CD14-positive monocyte (primary cell): ENCODE results near the gene PRKACG. TPM values are rescaled to one million over a fixed set of nuclear protein-coding genes. Genes with fewer than 3 reads are reported as not detected.

ENCODE experiments used
- DNase-seq, 3 donors: peaks; one replicate each; pipeline ENCODE4 v3.0.0-alpha.2; 2011 to 2022
- H2AFZ ChIP-seq: 2 replicates; pipeline ENCODE4 v1.6.0; 2012; ENCODE audit warnings: mild to moderate bottlenecking, low read depth, low read length, inconsistent platforms; ENCODE audit not compliant: insufficient read depth, poor library complexity, severe bottlenecking
- H3K27ac ChIP-seq, 2 donors: 1 replicate in 1 of 2; 2 replicates in 1 of 2; pipeline ENCODE4 v1.5.1; 2012 to 2013; ENCODE audit warnings: low read length in 2 of 2, control low read depth in 1 of 2, inconsistent platforms in 1 of 2, low read depth in 1 of 2, mild to moderate bottlenecking in 1 of 2
- H3K27me3 ChIP-seq, 2 donors: one replicate each; pipeline versions ENCODE4 v1.6.0 to v1.6.1; 2011 to 2013; ENCODE audit warnings: low read length in 2 of 2; ENCODE audit not compliant: control insufficient read depth in 2 of 2, insufficient read depth in 2 of 2
- H3K36me3 ChIP-seq, 2 donors: replicated peaks in 1 of 2; 1 replicate in 1 of 2; 2 replicates in 1 of 2; pipeline versions ENCODE4 v1.5.1 to v1.6.1; 2012 to 2013; ENCODE audit warnings: low read length in 2 of 2, control low read depth in 1 of 2, inconsistent platforms in 1 of 2, mild to moderate bottlenecking in 1 of 2; ENCODE audit not compliant: insufficient read depth in 2 of 2, control insufficient read depth in 1 of 2
- H3K4me1 ChIP-seq, 2 donors: 1 replicate in 1 of 2; 2 replicates in 1 of 2; pipeline versions ENCODE4 v1.5.1 to v1.6.1; 2012 to 2013; ENCODE audit warnings: low read length in 2 of 2, control low read depth in 1 of 2, inconsistent platforms in 1 of 2, mild to moderate bottlenecking in 1 of 2, moderate library complexity in 1 of 2; ENCODE audit not compliant: insufficient read depth in 2 of 2, control insufficient read depth in 1 of 2
- H3K4me2 ChIP-seq: replicated peaks from 2 replicates; pipeline ENCODE3; 2012; ENCODE audit warnings: low read length, moderate library complexity, mild to moderate bottlenecking; ENCODE audit not compliant: poor library complexity, severe bottlenecking; ENCODE audit errors: extremely low read depth
- H3K4me3 ChIP-seq, 3 experiments: fragments of 200-600 bp in 1 of 3; sonication (generic) in 1 of 3; replicated peaks in 1 of 3; 1 replicate in 2 of 3; 2 replicates in 1 of 3; pipeline ENCODE4 v1.5.1; 2011 to 2013; ENCODE audit warnings: low read length in 3 of 3, mild to moderate bottlenecking in 3 of 3, control low read depth in 2 of 3, low read depth in 2 of 3, inconsistent platforms in 1 of 3, moderate library complexity in 1 of 3
- H3K79me2 ChIP-seq: 2 replicates; pipeline ENCODE4 v1.6.0; 2012; ENCODE audit warnings: mild to moderate bottlenecking, control low read depth, inconsistent platforms, low read length, moderate library complexity; ENCODE audit not compliant: insufficient read depth
- H3K9ac ChIP-seq: 2 replicates; pipeline ENCODE4 v1.6.0; 2017; ENCODE audit warnings: low read length, mild to moderate bottlenecking; ENCODE audit not compliant: insufficient read depth, poor library complexity, severe bottlenecking
- H3K9me3 ChIP-seq, 2 donors: replicated peaks in 1 of 2; 1 replicate in 1 of 2; 2 replicates in 1 of 2; pipeline versions ENCODE4 v1.5.1 to v1.6.1; 2012 to 2013; ENCODE audit warnings: low read length in 2 of 2, control low read depth in 1 of 2; ENCODE audit not compliant: control insufficient read depth in 1 of 2, insufficient read depth in 1 of 2
- H4K20me1 ChIP-seq: 2 replicates; pipeline ENCODE4 v1.6.0; 2012; ENCODE audit warnings: mild to moderate bottlenecking, low read length, control low read depth, moderate library complexity; ENCODE audit not compliant: insufficient read depth
- H3K27ac Mint-ChIP-seq, 7 donors: one replicate each; pipeline ENCODE4 v1.8.0; 2020; ENCODE audit warnings: mild to moderate bottlenecking in 7 of 7, mixed read lengths in 7 of 7, moderate library complexity in 6 of 7, inconsistent platforms in 2 of 7
- H3K27me3 Mint-ChIP-seq, 3 donors: one replicate each; pipeline ENCODE4 v1.8.0; 2021 to 2022; ENCODE audit warnings: low read depth in 3 of 3, mild to moderate bottlenecking in 3 of 3, mixed read lengths in 3 of 3, moderate library complexity in 3 of 3, inconsistent platforms in 1 of 3
- H3K36me3 Mint-ChIP-seq, 2 donors: one replicate each; pipeline ENCODE4 v1.8.0; 2020; ENCODE audit warnings: mixed read lengths in 2 of 2, inconsistent platforms in 1 of 2, mild to moderate bottlenecking in 1 of 2
- H3K4me1 Mint-ChIP-seq: one replicate; pipeline ENCODE4 v1.8.0; 2020; ENCODE audit warnings: mild to moderate bottlenecking, mixed read lengths
- H3K4me3 Mint-ChIP-seq, 2 donors: one replicate each; pipeline ENCODE4 v1.8.0; 2020; ENCODE audit warnings: mild to moderate bottlenecking in 2 of 2, mixed read lengths in 2 of 2, moderate library complexity in 1 of 2
- H3K9me3 Mint-ChIP-seq, 7 donors: one replicate each; pipeline ENCODE4 v1.8.0; 2020 to 2022; ENCODE audit warnings: mixed read lengths in 7 of 7, mild to moderate bottlenecking in 6 of 7, moderate library complexity in 6 of 7, inconsistent platforms in 2 of 7
- WGBS: methylation state at CpG from one replicate; pipeline ENCODE4 v1.1.5; 2013; ENCODE audit warnings: missing lambda C conversion rate; ENCODE audit not compliant: insufficient coverage; 5-methylcytosine and 5-hydroxymethylcytosine counted together
- intact Hi-C, 2 donors: fragments of 100-400 bp; cut with micrococcal nuclease; formaldehyde crosslinking; loops; one replicate each; pipeline versions ENCODE4 v1.15.0 to v1.15.1; 2023
- polyA plus RNA-seq, 3 donors: library from polyadenylated mRNA; depleted of rRNA in 1 of 3; unstranded in 2 of 3; stranded (reverse) in 1 of 3; fragments of 300-500 nt in 2 of 3; fragments of >200 nt in 1 of 3; fragmentation: Illumina TruSeq in 2 of 3; gene quantifications; 1 replicate in 2 of 3; 2 replicates in 1 of 3; pipeline ENCODE4 v1.2.3, GENCODE V29; 2012 to 2021
- TF ChIP-seq, protein P1 (sequence below): fragments of 200-600 bp; IDR thresholded peaks from one replicate; pipeline ENCODE4 v1.8.0; 2022; ENCODE audit warnings: antibody characterized with exemption, mild to moderate bottlenecking

Gene PRKACG
- polyA plus RNA-seq, 3 donors: not detected

DNA sequence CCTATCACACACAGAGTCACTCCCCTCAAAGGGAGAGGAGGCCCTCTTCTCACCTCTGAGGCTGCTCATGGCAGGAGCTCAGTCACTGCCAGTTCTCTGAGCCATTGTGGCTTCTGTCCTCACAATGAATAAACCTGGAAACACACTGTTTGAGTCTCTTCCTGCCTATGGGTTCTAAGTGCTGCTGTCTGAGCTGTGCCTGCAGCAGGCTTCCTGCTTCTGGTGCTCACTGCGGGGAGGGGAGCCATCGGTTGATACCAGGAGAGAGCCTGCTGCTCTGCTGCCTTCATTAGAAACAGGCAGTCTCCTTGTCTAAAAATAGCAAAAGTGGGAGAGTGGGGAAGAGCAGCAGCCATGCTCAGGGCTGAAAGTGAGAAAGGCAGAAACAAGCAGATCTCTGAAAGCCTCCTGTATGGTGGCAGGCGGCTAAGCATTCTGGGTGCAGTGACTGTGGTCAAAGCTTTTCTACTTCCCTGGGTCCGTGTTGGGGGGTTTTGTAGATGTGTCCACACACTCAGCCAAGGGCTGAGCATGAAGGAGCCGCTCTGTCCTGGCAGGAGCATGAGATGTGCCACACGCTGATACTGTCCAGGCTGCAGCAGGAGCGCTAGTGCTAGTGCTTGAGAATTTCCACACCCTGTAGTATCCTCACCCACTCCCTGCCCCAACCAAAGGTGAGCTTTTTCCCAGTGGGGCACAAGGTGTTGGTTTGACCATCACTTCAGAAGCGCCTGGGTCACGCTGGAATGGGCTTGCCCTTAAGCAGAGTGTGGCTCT lies 34.2 kb downstream of the PRKACG start:
- TF ChIP-seq, protein P1, sequence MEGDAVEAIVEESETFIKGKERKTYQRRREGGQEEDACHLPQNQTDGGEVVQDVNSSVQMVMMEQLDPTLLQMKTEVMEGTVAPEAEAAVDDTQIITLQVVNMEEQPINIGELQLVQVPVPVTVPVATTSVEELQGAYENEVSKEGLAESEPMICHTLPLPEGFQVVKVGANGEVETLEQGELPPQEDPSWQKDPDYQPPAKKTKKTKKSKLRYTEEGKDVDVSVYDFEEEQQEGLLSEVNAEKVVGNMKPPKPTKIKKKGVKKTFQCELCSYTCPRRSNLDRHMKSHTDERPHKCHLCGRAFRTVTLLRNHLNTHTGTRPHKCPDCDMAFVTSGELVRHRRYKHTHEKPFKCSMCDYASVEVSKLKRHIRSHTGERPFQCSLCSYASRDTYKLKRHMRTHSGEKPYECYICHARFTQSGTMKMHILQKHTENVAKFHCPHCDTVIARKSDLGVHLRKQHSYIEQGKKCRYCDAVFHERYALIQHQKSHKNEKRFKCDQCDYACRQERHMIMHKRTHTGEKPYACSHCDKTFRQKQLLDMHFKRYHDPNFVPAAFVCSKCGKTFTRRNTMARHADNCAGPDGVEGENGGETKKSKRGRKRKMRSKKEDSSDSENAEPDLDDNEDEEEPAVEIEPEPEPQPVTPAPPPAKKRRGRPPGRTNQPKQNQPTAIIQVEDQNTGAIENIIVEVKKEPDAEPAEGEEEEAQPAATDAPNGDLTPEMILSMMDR: no peak
- Mint-ChIP-seq H3K4me1 (peaks cover 74% of the 10 kb centered on the region), H3K36me3 (peaks cover 0 to 2% of the 10 kb centered on the region in 2 donors), H3K27me3 (peaks cover 0 to 2% (median 0%) of the 10 kb centered on the region in 3 donors), H3K27ac (peak overlapping the region in 5 of 7 donors; percentile 66 to 86 (median 78)), H3K9me3 (peaks cover 0 to 2% (median 0%) of the 10 kb centered on the region in 7 donors), H3K4me3 (peak overlapping the region; percentile 37 to 61)
- H3K4me2 ChIP-seq: no peak overlapping the region
- no peak overlapping the region for H3K9ac ChIP-seq
- H3K4me3 ChIP-seq: peak overlapping the region in 1 of 3 experiments; percentile 6
- H3K36me3 ChIP-seq: no peaks in the 10 kb centered on the region
- no peak for DNase-seq
- intact Hi-C loops: loop anchor here in 1 of 2 donors (5.0 kb wide), 1 partner anchor 137 kb away; no protein-coding TSS in a partner anchor
- peak overlapping the region; percentile 33 to 69 for H3K27ac ChIP-seq
- no peaks in the 10 kb centered on the region for H4K20me1 ChIP-seq
- H3K27me3 ChIP-seq: no peaks in the 10 kb centered on the region
- H3K79me2 ChIP-seq: peaks cover 9% of the 10 kb centered on the region
- peak overlapping the region; percentile 75 for H2AFZ ChIP-seq
- H3K9me3 ChIP-seq: no peaks in the 10 kb centered on the region
- peaks cover 69 to 71% of the 10 kb centered on the region in 2 donors for H3K4me1 ChIP-seq
- 35% methylated on average over 5 of the region's 9 CpGs for WGBS

DNA sequence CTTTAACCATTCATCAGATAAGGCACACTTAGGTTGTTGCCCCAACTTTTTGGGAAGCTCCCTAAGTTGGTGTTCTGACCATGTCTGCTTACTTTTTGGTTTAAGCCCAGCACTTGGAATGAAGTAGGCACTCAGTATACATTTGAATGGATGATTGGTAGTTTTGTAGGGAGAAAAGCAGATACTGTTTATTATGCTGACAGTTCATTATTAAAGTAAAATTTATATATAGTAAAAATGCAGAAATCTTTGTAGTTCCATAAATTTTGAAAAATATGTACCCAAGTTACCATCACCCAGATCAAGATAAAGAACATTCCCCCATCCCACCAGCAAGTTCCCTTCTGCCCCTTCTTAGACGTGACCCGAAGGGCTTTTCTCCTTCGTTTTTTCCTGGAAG lies 35.4 kb downstream of the PRKACG start:
- Histone ChIP-seq H4K20me1 (peaks cover 8% of the 10 kb centered on the region), H3K9ac (no peak overlapping the region), H3K4me2 (peak overlapping the region; percentile 45), H3K79me2 (peaks cover 21% of the 10 kb centered on the region), H2AFZ (no peak overlapping the region), H3K27ac (peak overlapping the region in 1 of 2 donors; percentile 74), H3K27me3 (no peaks in the 10 kb centered on the region), H3K36me3 (no peaks in the 10 kb centered on the region), H3K4me3 (peak overlapping the region in 1 of 3 experiments; percentile 14), H3K9me3 (no peaks in the 10 kb centered on the region), H3K4me1 (peaks cover 82 to 83% of the 10 kb centered on the region in 2 donors)
- peaks cover 0 to 2% (median 0%) of the 10 kb centered on the region in 3 donors for H3K27me3 Mint-ChIP-seq
- DNase-seq: no peak
- intact Hi-C loops: loop anchor here in 1 of 2 donors (5.0 kb wide), 1 partner anchor 136 kb away; no protein-coding TSS in a partner anchor
- peaks cover 0 to 4% of the 10 kb centered on the region in 2 donors for H3K36me3 Mint-ChIP-seq
- peak overlapping the region; percentile 66 to 90 (median 82) for H3K27ac Mint-ChIP-seq
- H3K4me1 Mint-ChIP-seq: peaks cover 78% of the 10 kb centered on the region
- TF ChIP-seq, protein P1: no peak
- peak overlapping the region in 1 of 2 donors; percentile 23 for H3K4me3 Mint-ChIP-seq
- H3K9me3 Mint-ChIP-seq: peaks cover 0 to 2% (median 0%) of the 10 kb centered on the region in 7 donors
- no CpG with 5 or more reads among the region's 3 CpGs for WGBS
